Thoracic aorta (tissue), 2 donors: ENCODE measurements around the gene NRDC. TPM values are rescaled to one million over a fixed set of nuclear protein-coding genes. Genes with fewer than 3 reads are reported as not detected.
"Not testable (repeated sequence)": the region's sequence is repeated elsewhere in the genome, so short reads cannot be mapped to it uniquely, and the experiment has no call there.

Source experiments
- ATAC-seq: fragments of 150-250 bp; one replicate; pipeline ENCODE4 v1.8.0; 2017; ENCODE audit warnings: low read depth; ENCODE audit not compliant: insufficient number of reproducible peaks, low FRiP score
- DNase-seq: peaks from one replicate; pipeline ENCODE4 v3.0.0-alpha.2; 2020; ENCODE audit warnings: low spot score
- H3K27ac ChIP-seq, 2 donors: fragments of 200-600 bp; sonication (generic); 1 replicate in 1 of 2; 2 replicates in 1 of 2; pipeline ENCODE4 v1.5.1; 2016; ENCODE audit warnings: mild to moderate bottlenecking in 2 of 2, moderate library complexity in 2 of 2
- H3K27me3 ChIP-seq: fragments of 200-600 bp; sonication (generic); replicated peaks from 2 replicates; pipeline ENCODE4 v1.6.0; 2016; ENCODE audit warnings: mild to moderate bottlenecking; ENCODE audit not compliant: insufficient read depth
- H3K36me3 ChIP-seq: fragments of 200-600 bp; sonication (generic); one replicate; pipeline ENCODE4 v1.5.1; 2016
- H3K4me1 ChIP-seq, 2 donors: fragments of 200-600 bp; sonication (generic); 1 replicate in 1 of 2; 2 replicates in 1 of 2; pipeline versions ENCODE4 v1.5.1 to v1.6.0; 2016; ENCODE audit warnings: low read depth in 2 of 2, mild to moderate bottlenecking in 1 of 2; ENCODE audit not compliant: control insufficient read depth in 1 of 2
- H3K4me3 ChIP-seq: fragments of 200-600 bp; sonication (generic); 2 replicates; pipeline ENCODE4 v1.5.1; 2016; ENCODE audit warnings: mild to moderate bottlenecking
- H3K9me3 ChIP-seq: fragments of 200-600 bp; sonication (generic); 2 replicates; pipeline ENCODE4 v1.5.1; 2016
- CTCF ChIP-seq: fragments of 200-600 bp; sonication (generic); IDR thresholded peaks from one replicate; pipeline ENCODE4 v1.5.1; 2019; ENCODE audit warnings: antibody characterized with exemption
- total RNA-seq, 2 donors: library from RNA; depleted of rRNA; stranded (reverse); fragments of >200 nt; gene quantifications; one replicate each; pipeline versions ENCODE4 v1.1.0 to v1.2.3, GENCODE V29; 2016

NRDC gene
- total RNA-seq, 2 donors from 2014 or later = 49.7 to 94.2 TPM

- Histone ChIP-seq H3K27ac (no peak overlapping the region), H3K36me3 (peaks cover 18% of the 10 kb centered on the region), H3K4me1 (no peaks in the 10 kb centered on the region), H3K4me3 (no peak overlapping the region), H3K27me3 (no peaks in the 10 kb centered on the region), H3K9me3 (no peaks in the 10 kb centered on the region)
- no peak for TF ChIP-seq CTCF
- ATAC-seq (no peak), DNase-seq (no peak)
Measured at GRCh38 chr1:51833700-51834099, 44.8 kb downstream of the NRDC start.

- no peaks in the 10 kb centered on the region for H3K9me3 ChIP-seq
- TF ChIP-seq CTCF = no peak
- no peak overlapping the region for H3K4me3 ChIP-seq
- no peak for ATAC-seq
- peaks cover 32% of the 10 kb centered on the region for H3K36me3 ChIP-seq
- no peak overlapping the region for H3K27ac ChIP-seq
- H3K4me1 ChIP-seq = no peaks in the 10 kb centered on the region
- H3K27me3 ChIP-seq = no peaks in the 10 kb centered on the region
- DNase-seq = no peak
Measured at GRCh38 chr1:51829058-51829457, 49.5 kb downstream of the NRDC start.

- H3K36me3 ChIP-seq = peaks cover 11% of the 10 kb centered on the region
- H3K27ac ChIP-seq = no peak overlapping the region
- H3K4me3 ChIP-seq = no peak overlapping the region
- no peaks in the 10 kb centered on the region for H3K4me1 ChIP-seq
- no peaks in the 10 kb centered on the region for H3K9me3 ChIP-seq
- DNase-seq = no peak
- no peak for ATAC-seq
- no peaks in the 10 kb centered on the region for H3K27me3 ChIP-seq
- TF ChIP-seq CTCF = no peak
Measured at GRCh38 chr1:51819810-51820209, 58.7 kb downstream of the NRDC start.

GRCh38 chr1:51819021-51819420, 59.5 kb downstream of the NRDC start:
- not testable (repeated sequence) for H3K36me3 ChIP-seq, H3K27ac ChIP-seq, H3K9me3 ChIP-seq, DNase-seq, ATAC-seq, H3K4me3 ChIP-seq, H3K4me1 ChIP-seq, H3K27me3 ChIP-seq

GRCh38 chr1:51818487-51818886, 60.0 kb downstream of the NRDC start:
- DNase-seq = no peak
- no peak for TF ChIP-seq CTCF

GRCh38 chr1:51814513-51814912, 64.0 kb downstream of the NRDC start:
- Histone ChIP-seq H3K4me1 (no peaks in the 10 kb centered on the region), H3K27ac (no peak overlapping the region), H3K36me3 (no peaks in the 10 kb centered on the region), H3K9me3 (no peaks in the 10 kb centered on the region), H3K4me3 (no peak overlapping the region), H3K27me3 (no peaks in the 10 kb centered on the region)
- DNase-seq (no peak), ATAC-seq (no peak)
- TF ChIP-seq CTCF = no peak

More at GRCh38 chr1:51818487-51818886, 60.0 kb downstream of the NRDC start:
- Histone ChIP-seq H3K36me3 (peaks cover 6% of the 10 kb centered on the region), H3K4me3 (no peak overlapping the region), H3K27me3 (no peaks in the 10 kb centered on the region), H3K27ac (no peak overlapping the region), H3K9me3 (no peaks in the 10 kb centered on the region), H3K4me1 (no peaks in the 10 kb centered on the region)
- no peak for ATAC-seq
